C4-2B (cell line): ENCODE data around the gene SLC13A5.

Experiments
- ZFX ChIP-seq: fragments of 450-650 bp; IDR thresholded peaks from 2 replicates; pipeline ENCODE4 v1.6.1; 2017
- TF ChIP-seq, protein P1 (sequence below): fragments of 450-650 bp; conservative IDR thresholded peaks from 2 replicates; pipeline ENCODE4 v1.5.1; 2017; ENCODE audit warnings: mild to moderate bottlenecking

DNA sequence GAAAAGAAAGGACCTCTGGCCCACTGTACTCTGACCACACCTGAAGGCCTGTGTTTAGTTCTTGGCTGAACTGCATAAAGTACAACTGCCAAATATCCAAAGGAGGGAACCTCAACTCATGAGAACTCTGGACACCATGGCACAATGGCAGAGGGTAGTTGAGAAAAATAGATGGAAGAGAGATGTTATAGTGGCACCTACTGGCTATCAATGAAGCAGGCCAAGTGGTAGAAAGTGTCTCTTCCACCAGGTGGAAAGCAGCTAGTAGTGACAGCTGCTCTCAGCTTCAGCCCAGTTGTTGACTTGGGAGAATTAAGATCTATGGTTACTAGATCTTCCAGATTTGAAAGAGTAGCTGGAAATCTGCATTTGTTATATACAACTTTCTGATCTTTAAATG lies 65.0 kb downstream of the SLC13A5 start:
- TF ChIP-seq, protein P1, sequence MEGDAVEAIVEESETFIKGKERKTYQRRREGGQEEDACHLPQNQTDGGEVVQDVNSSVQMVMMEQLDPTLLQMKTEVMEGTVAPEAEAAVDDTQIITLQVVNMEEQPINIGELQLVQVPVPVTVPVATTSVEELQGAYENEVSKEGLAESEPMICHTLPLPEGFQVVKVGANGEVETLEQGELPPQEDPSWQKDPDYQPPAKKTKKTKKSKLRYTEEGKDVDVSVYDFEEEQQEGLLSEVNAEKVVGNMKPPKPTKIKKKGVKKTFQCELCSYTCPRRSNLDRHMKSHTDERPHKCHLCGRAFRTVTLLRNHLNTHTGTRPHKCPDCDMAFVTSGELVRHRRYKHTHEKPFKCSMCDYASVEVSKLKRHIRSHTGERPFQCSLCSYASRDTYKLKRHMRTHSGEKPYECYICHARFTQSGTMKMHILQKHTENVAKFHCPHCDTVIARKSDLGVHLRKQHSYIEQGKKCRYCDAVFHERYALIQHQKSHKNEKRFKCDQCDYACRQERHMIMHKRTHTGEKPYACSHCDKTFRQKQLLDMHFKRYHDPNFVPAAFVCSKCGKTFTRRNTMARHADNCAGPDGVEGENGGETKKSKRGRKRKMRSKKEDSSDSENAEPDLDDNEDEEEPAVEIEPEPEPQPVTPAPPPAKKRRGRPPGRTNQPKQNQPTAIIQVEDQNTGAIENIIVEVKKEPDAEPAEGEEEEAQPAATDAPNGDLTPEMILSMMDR, result peak; percentile 36
- TF ChIP-seq ZFX, result no peak
